Activated T-cell treated with anti-CD3 and anti-CD28 coated beads, Interleukin-2, amount 50 U/mL, for 48 hours (primary cell): ENCODE data around the gene MRPL36.

Experiments used
- DNase-seq, 2 experiments: peaks; one replicate each; pipeline ENCODE4 v3.0.0-alpha.2; 2020

Gene MRPL36

DNA sequence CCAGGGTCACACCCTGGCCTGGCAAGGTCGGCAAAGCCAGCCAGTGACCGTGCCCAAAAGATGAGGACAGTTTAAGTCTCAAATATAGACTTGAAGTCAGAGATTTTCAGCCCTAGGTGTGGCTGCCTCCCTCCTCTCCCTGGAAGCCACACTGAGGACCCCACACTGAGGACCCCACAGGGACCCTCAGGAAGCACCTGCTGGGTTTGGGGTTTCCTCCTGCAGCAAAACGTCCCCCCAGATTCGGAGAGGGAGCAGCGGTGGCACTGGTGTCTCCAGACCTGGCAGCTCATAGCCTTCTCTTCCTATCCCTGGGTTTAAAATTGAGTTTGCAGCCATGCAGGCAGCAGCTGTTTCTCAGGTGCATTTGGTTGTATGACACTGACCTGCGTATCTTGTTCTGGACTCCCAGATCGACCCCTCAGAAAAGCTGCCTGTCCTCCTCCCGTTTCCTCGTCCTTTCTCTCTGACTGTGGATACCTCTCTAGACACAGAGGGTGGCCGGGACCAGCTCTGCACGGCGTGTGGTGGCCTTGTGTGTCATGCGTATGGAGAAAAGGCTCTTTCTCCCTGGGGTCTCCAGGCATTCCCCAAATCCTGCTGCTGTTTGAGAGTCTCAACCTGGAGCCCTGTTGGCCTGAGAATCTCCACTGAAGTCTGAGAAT lies 36.6 kb downstream of the MRPL36 start:
- DNase-seq = no peak

DNA sequence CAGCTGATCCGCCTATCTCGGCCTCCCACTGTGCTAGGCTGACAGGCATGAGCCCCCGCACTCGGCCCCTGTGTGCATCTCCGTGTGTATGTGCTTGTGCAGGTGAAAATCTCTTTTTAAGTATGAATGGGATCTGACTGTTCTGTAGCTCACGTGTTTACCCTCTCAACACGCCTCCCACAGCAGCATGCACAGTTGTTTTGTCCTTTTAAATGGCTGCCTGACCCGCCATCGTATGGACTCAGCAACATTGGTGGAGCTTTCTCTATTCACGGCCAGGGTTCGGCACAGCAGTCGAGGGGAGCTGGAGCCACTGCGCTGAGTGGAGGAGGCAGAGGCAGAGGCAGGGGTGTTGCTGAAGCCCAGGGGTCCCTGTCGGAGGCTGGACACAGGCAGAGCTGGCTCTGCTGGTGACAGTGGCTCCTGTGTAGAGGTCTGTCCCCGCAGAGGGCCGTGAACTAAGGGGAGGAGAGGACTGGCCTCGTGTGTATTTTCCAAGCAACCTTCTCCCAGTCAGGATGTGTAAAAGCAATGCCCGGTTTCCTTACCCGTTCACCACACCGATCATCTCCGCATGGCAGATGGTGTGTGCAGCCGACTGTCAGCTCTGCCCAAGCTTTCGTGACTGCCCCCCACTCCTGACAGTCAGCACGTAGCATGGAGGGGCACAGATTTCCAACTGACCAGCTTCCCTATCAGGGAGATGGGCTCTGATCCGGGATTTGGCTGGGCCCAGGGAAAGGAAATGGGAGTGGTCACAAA lies 37.3 kb downstream of the MRPL36 start:
- no peak for DNase-seq

DNA sequence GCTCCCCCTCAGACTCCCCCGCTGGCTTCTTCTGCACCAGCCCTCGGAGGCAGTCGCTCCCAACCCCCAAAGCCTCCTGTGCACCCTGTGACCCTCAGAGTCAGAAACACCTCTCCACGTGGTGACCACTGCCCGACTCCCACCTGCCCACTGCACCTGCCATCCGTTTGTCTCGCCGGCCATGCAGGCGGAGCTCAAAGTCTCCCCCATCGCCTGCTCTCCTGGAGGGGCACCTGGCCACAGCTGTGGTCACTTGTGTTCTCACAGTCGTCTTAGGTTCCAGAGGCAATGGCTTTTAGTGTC lies 38.2 kb downstream of the MRPL36 start:
- DNase-seq = no peak

DNA sequence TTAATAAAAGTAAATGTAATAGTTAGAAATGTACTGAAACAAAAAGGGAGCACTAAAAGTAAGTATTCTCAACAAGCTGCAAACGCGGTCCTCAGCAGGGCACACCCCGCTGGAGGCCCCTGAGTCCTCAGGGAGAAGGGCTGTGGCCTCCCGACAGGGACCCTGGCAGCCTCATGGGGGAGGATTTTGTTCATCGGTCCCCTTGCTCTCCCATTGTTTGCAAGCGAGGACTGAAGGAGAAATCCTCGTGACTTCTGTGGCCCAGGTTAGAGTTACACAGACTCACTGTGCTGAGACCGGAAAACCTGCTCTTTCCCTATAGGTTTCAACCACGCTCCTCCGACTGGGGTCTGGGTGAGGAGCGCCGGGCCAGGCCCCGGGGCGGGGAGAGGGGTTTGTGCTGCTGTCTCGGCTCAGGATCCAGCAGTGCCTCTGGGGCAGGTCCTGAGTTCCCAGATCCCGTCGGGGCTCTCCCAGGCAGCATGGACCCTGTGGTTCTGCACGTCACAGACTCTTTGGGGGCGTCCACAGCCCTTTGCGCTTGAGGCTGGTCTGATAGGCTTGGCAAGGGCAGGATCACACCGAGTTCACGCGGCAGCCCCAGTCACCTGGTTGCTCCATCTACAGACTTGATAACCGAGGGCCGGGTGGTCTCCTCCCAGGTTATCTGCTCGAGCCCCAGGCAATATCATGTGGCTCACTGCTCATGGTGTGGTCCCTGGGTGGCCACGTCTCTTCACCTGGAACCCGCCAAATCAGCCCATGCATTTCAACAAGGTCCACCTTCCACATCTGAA lies 38.8 kb downstream of the MRPL36 start:
- no peak for DNase-seq

DNA sequence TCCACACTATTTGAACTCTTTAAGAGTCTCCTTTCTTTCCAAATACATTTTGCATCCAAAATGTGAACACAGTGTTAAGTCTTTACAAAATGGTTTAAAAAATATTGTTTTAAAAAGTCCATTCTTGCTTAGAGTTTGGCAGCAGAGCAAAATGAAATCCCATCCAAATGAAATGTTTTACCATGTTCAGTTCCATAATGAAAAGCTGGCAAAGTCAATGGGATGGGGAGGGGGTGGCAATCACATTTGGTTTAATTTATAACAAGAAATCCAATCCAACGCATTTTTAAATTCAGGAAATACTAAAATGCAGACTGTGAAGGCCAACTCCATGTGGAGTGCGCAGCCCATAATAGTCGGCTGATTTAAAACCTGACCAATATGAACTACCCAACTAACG lies 39.4 kb downstream of the MRPL36 start:
- DNase-seq = no peak

DNA sequence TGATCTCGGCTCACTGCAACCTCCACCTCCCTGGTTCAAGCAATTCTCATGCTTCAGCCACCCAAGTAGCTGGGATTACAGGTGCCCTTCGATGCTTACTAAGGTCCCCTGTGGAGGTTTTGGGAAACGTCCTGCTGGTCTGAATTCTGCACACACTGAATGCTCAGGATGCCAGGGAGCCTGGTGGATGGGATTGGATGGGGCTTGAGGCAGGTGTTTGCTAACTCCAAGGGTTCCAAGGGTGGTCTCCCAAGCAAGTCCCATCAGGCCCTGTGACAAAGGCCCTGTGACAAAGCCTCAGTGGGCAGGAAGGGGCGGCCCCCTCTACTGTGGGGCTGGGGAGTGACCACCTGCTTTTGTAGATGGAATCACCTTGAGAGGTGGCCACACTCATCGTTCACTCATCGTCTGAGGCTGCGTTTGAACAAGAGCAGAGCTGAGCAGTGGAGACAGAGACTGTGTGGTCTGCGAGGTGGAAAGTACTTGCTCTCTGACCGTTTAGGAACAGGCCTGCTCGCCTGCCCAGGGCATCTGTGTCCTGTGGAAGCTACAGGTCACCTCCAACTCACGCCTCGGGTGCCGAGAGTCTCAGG lies 40.2 kb downstream of the MRPL36 start:
- no peak for DNase-seq

DNA sequence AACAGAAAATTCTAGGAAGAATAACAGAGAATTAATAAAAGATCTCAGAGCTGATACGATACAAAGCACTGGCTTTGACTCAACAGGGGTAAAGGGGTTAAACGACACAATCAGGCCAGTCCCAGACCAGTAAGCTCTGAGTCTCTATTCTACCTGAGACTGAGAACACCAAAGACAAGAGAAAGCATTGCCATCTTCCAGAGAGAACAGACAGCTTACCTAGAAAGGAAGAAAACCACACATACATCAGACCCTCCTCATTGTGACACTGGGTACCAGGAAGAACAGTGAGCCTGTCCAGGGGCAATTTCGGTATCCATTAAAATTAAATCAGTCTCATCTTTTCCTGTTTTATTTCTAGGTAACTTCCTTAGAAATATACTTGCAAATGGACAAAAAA lies 41.1 kb downstream of the MRPL36 start:
- DNase-seq = no peak

DNA sequence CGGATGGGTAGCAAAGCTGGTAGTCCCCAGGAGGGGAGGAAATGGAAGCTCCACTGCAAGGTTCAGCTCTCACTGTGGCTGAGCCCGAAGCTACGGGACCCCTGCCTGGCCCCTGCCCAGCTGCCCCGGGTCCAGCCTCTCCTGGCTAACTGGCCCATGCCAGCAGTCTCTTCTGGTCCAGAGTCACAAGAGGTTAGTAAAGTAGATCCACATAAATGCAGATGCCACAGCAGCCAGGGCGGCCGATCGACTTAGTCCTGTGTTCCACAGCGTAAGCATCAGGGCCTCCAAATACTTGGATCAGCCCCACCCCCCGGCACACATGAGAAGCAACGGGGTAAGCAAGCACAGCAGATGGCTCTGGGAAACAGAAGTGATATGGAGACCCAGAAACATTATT lies 42.1 kb downstream of the MRPL36 start:
- no peak for DNase-seq

DNA sequence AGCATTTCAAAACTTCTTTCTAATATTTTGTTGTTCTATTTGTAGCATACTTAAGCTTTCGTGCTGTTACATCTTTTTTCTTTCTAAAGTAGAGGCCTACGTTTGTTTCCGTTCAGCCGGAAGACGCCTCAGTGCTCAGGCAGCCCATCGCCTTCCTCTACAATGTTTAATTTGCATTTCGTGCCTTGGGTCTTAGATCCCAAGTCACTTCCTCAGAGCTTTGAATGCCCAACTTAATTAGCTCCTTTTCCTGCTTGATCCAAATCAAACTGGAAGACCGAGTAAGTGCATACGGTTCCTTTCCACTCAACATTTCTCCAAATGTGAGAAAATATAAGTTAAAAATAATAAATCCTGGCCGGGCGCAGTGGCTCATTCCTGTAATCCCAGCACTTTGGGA lies 43.2 kb downstream of the MRPL36 start:
- DNase-seq = no peak

DNA sequence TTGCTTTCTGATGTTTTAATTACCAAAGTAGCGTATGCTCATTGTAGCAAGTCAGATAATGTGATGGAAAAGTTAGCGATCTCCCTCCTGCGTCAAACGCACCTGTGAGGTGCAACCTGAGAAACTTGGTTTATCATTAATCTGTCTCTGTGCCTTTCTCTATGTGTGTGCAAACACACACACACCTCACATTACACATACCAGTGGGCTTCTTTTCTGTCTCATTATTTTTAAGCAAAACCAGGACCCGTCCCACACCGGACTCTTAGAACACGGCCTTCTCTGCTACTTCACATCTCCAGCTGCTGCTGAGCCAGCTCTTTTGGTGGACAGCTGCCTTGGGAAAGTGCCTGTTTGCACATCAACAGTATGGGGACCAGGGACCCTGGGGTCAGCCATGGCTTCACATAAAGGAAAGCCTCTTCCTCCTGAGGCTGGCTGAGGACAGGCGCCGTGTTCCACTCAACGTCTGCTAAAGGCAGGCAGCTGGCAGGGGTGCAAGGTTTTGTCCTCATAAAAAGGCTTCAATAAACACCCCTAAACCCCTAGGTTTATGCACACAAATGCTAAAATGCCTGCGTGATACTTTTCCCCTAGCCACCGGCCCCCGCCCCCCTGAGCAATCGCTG lies 44.2 kb downstream of the MRPL36 start:
- DNase-seq = no peak

DNA sequence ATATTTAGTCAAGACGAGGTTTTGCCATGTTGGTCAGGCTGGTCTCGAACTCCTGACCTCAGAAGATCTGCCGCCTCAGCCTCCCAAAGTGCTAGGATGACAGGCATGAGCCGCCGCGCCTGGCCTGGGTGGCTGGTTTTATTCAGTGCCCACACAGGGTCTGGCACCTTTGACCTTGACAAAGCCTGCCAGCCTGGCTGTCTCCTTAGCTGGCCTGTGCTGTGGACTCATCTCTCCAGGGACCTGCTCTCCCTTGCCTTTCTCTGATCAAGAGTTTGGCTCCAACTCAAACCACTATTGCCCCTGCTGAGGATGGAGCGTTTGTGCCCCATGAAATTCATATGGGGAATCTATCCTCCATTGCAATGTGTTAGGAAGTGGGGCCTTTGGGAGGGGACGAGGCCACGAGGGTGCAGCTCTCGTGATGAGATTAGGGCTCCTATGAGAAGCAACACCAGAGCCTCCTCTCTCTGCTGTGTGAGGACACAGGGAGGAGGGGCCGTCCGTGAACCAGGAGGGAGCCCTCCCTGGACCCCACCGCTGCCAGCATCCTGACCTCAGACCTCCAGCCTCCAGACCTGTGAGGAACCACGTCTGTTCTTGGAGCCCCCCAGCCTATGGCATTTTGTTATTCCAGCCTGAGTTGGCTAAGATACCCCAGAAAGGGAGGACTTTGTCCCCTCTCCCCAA lies 45.0 kb downstream of the MRPL36 start:
- no peak for DNase-seq

DNA sequence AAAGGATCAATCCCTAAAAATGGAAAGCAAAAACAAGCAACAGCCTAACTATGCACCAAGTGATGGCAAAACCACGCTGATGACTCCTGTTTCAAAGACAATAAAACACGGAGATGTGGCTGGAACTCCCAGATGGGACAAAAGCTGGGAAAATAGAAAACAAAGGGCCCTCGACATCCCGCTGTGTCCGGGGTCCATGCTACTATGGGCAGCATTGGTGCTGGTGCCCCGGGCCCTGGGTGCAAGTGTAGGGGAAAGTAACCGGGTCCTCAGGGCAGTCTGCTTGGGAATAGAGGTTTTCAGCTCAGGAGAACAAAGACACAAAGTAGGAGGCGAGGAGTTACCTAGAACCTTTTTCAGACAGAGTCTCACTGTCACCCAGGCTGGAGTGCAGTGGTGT lies 46.1 kb downstream of the MRPL36 start:
- no peak for DNase-seq

DNA sequence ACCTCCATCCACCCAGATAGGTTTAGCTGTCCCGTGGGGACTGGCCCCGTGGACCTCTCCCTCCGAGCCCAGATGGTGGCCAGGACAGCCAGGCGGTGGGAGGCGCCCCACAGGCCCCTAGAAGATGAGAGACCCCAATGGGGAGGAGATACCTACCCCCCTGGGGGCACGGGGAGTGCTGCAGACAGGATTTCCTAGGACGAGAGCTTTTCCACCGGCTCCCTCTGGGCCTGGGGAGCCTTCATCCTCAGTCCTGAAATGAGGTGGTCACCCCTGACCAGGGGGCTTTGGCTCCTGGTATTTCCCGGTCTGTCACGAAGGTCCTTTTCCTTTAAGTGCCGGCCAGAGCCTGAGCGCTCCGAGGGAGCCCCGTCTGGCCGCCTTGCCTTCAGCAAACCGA lies 46.8 kb downstream of the MRPL36 start:
- no peak for DNase-seq

DNA sequence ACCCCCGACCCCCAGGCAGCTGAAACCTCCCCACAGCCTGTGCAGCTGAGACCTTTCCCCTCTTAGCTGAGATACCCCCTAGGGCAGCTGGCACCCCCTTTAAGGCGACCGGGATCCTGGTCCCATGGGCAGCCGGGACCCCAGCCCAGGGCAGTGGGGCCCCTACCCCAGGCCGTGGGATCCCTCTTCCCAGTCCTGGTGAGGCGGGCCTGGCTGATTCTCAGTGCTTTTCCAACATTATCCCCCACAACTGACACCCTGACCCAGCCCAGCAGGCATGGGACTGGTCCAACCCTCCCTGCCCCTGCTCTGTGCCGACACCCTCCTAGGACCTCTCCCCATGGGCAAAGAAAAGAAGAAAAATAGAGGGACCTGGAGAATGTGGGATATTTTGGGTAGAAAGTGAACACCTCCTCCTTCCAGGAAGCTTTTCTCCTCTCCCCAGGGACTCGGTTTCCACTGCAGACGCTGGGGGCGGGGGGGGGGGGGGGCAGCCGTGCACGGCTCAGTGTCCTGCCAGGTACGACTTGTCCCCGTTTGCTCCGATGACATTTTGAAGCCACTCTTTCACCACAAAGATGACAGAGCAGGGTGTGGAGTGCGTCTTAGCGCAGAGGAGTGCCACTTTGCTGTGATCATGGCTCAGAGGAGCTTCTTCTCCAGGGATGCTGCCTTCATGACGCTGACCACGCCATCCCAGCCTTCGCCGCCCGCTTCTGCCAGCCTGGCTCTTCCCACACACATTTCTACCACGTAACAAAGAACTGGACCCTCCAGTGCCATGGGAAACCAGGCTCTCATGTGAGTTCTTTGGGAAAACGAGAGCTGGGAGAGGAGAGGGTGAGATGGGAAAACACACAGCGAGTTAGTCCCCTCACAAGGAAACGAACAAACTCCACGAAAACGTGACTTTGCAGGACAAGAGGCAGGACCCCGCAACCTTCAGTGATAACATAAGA lies 47.5 kb downstream of the MRPL36 start:
- no peak for DNase-seq

DNA sequence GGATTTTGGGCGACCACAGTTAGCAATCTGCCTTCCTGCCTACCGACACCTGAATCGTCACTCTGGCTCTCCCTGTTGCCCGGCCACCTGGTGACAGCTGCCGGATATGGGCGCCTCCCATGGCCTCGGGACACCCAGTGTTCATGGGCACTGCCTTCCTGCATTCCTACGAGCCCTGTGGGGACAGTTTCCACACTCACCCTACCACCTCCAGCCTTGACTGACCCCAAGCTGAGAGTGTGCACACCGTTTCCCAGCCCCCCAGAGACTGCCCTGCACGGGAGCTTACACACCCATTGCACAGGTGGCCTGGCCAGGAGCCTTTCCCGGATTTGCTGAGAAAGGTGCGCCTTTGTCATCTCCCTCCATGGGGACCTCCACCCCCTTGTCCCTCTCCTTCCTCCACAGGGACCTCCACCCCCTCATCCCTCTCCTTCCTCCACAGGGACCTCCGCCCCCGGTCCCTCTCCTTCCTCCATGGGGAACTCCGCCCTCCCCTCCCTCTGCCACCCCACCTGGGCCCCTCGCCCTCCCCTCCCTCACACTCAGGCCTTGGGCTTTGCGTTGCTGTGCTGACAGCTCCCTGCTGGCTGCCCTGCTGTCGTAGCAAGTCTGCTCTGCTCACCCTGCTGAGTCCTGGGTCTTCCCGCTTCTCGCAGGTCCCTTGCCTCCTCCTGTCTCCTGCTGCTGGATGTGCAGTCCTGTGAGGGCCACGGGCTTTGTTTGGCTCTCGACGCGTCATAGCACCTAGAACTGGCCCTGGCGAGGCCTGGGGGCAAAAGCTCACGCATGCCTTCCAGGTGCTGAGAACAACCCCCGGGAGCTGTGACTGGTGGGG lies 48.4 kb downstream of the MRPL36 start:
- no peak for DNase-seq

DNA sequence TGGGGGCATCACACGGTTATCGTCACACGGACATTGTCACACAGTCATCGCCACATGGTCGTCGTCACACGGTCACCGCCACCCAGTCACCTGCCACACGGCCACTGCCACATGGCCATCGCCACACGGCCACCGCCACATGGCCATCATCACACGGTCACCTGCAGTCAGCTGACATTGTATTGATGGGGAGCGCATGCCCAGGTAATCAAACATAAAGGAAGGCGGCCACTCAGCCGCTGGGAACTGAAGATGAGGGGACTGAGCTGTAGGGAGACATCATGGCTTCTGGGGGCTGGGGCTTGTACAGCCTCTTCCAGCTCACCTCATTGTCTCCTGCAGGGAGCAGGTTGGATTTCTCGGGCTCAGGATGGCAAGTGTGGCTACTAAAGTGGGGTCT lies 49.2 kb downstream of the MRPL36 start:
- DNase-seq = no peak

DNA sequence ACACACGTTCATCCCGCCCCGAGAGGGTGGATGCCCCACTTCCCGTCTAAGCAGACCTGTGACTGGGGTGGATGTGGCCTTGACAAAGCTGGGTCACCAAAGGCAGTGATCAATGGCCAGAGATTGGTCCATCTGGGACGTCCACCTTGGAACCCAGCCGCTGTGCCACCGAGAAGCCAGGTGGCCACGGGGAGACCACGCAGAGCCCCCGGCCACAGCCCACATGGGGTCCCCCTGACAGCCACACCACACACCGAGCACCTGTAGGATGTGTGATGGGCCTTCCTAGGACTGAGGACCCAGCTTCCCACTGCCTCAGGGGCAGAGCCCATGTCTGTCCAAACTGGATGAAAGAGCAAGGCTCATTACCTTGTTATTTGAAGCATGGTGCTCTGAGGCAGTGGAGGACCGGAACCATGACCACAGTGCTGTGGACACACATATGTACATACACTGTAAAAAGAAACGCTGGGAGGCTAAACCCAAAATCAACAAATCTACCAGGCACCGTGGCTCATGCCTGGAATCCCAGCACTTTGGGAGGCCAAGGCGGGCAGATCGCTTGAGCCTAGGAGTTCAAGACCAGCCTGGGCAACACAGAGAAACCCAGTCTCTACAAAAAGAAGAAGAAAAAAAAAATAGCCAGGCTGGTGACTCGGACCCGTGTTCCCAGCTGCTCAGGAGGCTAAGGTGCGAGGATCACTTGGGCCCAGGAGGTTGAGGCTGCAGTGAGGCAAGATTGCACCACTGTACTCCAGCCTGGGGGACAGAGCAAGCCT lies 50.1 kb downstream of the MRPL36 start:
- no peak for DNase-seq

DNA sequence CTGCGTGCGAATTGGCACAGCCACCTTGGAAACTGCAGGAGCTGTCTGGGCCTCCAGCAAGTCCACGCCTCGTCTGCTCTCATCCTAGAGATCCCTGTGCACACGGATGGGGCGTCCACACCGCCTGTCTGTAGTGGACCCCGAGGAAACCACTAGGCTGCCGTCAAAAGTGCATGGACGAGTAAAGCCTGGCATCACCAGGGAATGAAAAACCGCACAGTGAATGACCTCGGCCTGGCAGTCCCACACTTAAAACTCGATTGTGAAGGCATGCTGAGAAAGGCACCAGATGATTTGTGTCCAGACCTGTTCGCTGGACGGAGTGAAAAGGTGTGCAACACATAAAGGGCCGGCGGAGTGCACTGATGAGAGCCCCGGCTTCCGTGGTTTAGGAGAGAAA lies 50.8 kb downstream of the MRPL36 start:
- DNase-seq = no peak
